Neural progenitor cell (in vitro differentiated cells): Measurements from ENCODE around the gene ZNF746. TPM values are rescaled to one million over a fixed set of nuclear protein-coding genes. Genes with fewer than 3 reads are reported as not detected.

Source experiments
- total RNA-seq: library from RNA; depleted of rRNA; stranded (reverse); fragments of >200 nt; gene quantifications from 2 replicates; pipeline ENCODE4 v1.2.3, GENCODE V29; 2015; ENCODE audit warnings: low replicate concordance

The ZNF746 gene
- total RNA-seq, 1 donor from 2014 or later, result 11.0 TPM

Other genes starting within 250 kb of the ZNF746 start
- gene ZNF783, start 235.6 kb downstream of the ZNF746 start, total RNA-seq, result 5.5 and 12.0 TPM in 2 replicates
- gene ZNF777, start 36.7 kb downstream of the ZNF746 start, total RNA-seq, result 6.6 and 11.7 TPM in 2 replicates